B cell (primary cell): ENCODE results near the gene SIGLEC8. TPM values are rescaled to one million over a fixed set of nuclear protein-coding genes. Genes with fewer than 3 reads are reported as not detected.
"Not testable (repeated sequence)": the region's sequence is repeated elsewhere in the genome, so short reads cannot be mapped to it uniquely, and the experiment has no call there.

Source experiments
- ATAC-seq: fragments of 200-7000 bp; cut with Tn5 transposase; one replicate; pipeline ENCODE4 v1.10.0; 2021; ENCODE audit warnings: low read depth, mild to moderate bottlenecking, moderate number of reproducible peaks, moderate library complexity
- CTCF ChIA-PET: fragments of 350-600 bp; sonication (Branson Sonifier 250); formaldehyde crosslinking; loops from one replicate; lab custom pipeline; 2021; ENCODE audit warnings: antibody characterized with exemption, inconsistent platforms; lab: Charles Lee
- POLR2A ChIA-PET: fragments of 350-600 bp; sonication (Branson Sonifier 250); formaldehyde crosslinking; loops from one replicate; lab custom pipeline; 2021; ENCODE audit warnings: antibody characterized with exemption; lab: Charles Lee
- DNase-seq: peaks from one replicate; pipeline ENCODE4 v3.0.0; 2013
- H2AFZ ChIP-seq: 2 replicates; pipeline ENCODE4 v1.6.1; 2012; ENCODE audit warnings: mild to moderate bottlenecking, low read depth, low read length; ENCODE audit not compliant: insufficient read depth, poor library complexity, severe bottlenecking
- H3K27ac ChIP-seq, 2 donors: 1 replicate in 1 of 2; 2 replicates in 1 of 2; pipeline ENCODE4 v1.5.1; 2012 to 2013; ENCODE audit warnings: low read length in 2 of 2, mild to moderate bottlenecking in 2 of 2, moderate library complexity in 1 of 2
- H3K27me3 ChIP-seq, 4 experiments: fragments of 200-600 bp in 1 of 4; sonication (generic) in 1 of 4; replicated peaks in 1 of 4; 1 replicate in 2 of 4; 2 replicates in 2 of 4; pipeline versions ENCODE4 v1.6.1 to v1.7.0; 2013 to 2016; ENCODE audit warnings: low read length in 3 of 4, mild to moderate bottlenecking in 2 of 4, mixed read lengths in 1 of 4, moderate library complexity in 1 of 4; ENCODE audit not compliant: insufficient read depth in 4 of 4, control insufficient read depth in 3 of 4; ENCODE audit errors: control extremely low read depth in 1 of 4
- H3K36me3 ChIP-seq, 2 experiments: replicated peaks in 1 of 2; 1 replicate in 1 of 2; 2 replicates in 1 of 2; pipeline versions ENCODE4 v1.6.1 to v1.7.1; 2013; ENCODE audit warnings: low read length in 1 of 2; ENCODE audit not compliant: insufficient read depth in 2 of 2, control insufficient read depth in 1 of 2; ENCODE audit errors: control extremely low read depth in 1 of 2, extremely low read depth in 1 of 2
- H3K4me1 ChIP-seq, 2 donors: fragments of 200-600 bp in 1 of 2; sonication (generic) in 1 of 2; 1 replicate in 1 of 2; 2 replicates in 1 of 2; pipeline versions ENCODE4 v1.5.1 to v1.6.1; 2013 to 2017; ENCODE audit warnings: low read length in 2 of 2; ENCODE audit not compliant: control insufficient read depth in 2 of 2, insufficient read depth in 2 of 2
- H3K4me2 ChIP-seq: replicated peaks from 2 replicates; pipeline ENCODE3; 2012; ENCODE audit warnings: mild to moderate bottlenecking, low read depth, low read length; ENCODE audit not compliant: poor library complexity, severe bottlenecking
- H3K4me3 ChIP-seq, 5 experiments: fragments of 200-600 bp in 1 of 5; sonication (generic) in 1 of 5; 1 replicate in 3 of 5; 2 replicates in 2 of 5; pipeline versions ENCODE4 v1.5.1 to v1.7.0; 2011 to 2016; ENCODE audit warnings: low read length in 4 of 5, mild to moderate bottlenecking in 4 of 5, low read depth in 2 of 5, control low read depth in 1 of 5, moderate library complexity in 1 of 5; ENCODE audit not compliant: insufficient read depth in 1 of 5; ENCODE audit errors: control extremely low read depth in 1 of 5, extremely low read depth in 1 of 5
- H3K79me2 ChIP-seq: fragments of 200-600 bp; sonication (generic); one replicate; pipeline ENCODE4 v1.6.0; 2016; ENCODE audit warnings: low read length; ENCODE audit not compliant: control insufficient read depth, insufficient read depth
- H3K9ac ChIP-seq: fragments of 200-600 bp; sonication (generic); 2 replicates; pipeline ENCODE4 v1.6.1; 2017; ENCODE audit warnings: mild to moderate bottlenecking, low read length, moderate library complexity
- H3K9me3 ChIP-seq, 3 donors: one replicate each; pipeline versions ENCODE4 v1.6.1 to v1.7.1; 2013; ENCODE audit warnings: low read length in 2 of 3; ENCODE audit not compliant: control insufficient read depth in 2 of 3, insufficient read depth in 1 of 3; ENCODE audit errors: control extremely low read depth in 1 of 3
- H4K20me1 ChIP-seq: 2 replicates; pipeline ENCODE4 v1.6.0; 2012; ENCODE audit warnings: mild to moderate bottlenecking, low read length; ENCODE audit not compliant: insufficient read depth, control insufficient read depth, poor library complexity, severe bottlenecking
- H3K27ac Mint-ChIP-seq: one replicate; pipeline ENCODE4 v1.8.0; 2021; ENCODE audit warnings: mixed read lengths
- H3K27me3 Mint-ChIP-seq: one replicate; pipeline ENCODE4 v1.8.0; 2021; ENCODE audit warnings: mixed read lengths
- H3K4me1 Mint-ChIP-seq: one replicate; pipeline ENCODE4 v1.8.0; 2021; ENCODE audit warnings: mixed read lengths
- H3K4me3 Mint-ChIP-seq: one replicate; pipeline ENCODE4 v1.8.0; 2021; ENCODE audit warnings: mixed read lengths
- H3K9me3 Mint-ChIP-seq: one replicate; pipeline ENCODE4 v1.8.0; 2022; ENCODE audit warnings: mixed read lengths; ENCODE audit not compliant: insufficient read depth
- EZH2 ChIP-seq: IDR thresholded peaks from 2 replicates; pipeline ENCODE4 v1.6.1; 2012; ENCODE audit warnings: borderline replicate concordance, low read depth, mild to moderate bottlenecking, moderate library complexity, low read length; ENCODE audit not compliant: insufficient read depth, poor library complexity, severe bottlenecking
- WGBS: methylation state at CpG from one replicate; pipeline ENCODE4 v1.1.5; 2013; ENCODE audit warnings: missing lambda C conversion rate; ENCODE audit not compliant: insufficient coverage; 5-methylcytosine and 5-hydroxymethylcytosine counted together
- intact Hi-C: fragments of 100-400 bp; cut with micrococcal nuclease; formaldehyde crosslinking; loops from one replicate; pipeline ENCODE4 v1.10.0; 2022
- polyA plus RNA-seq: library from polyadenylated mRNA; depleted of rRNA; stranded (reverse); fragments of >200 nt; gene quantifications from 2 replicates; pipeline ENCODE4 v1.2.3, GENCODE V29; 2012
- total RNA-seq, 2 donors: library from RNA; stranded (reverse); fragments of 120-200 nt in 1 of 2; gene quantifications; 1 replicate in 1 of 2; 2 replicates in 1 of 2; pipeline versions ENCODE4 v1.2.3 to v1.2.4, GENCODE V29; 2013 to 2022
- TF ChIP-seq, protein P1 (sequence below): fragments of 200-600 bp; IDR thresholded peaks from one replicate; pipeline ENCODE4 v1.8.0; 2022; ENCODE audit warnings: antibody characterized with exemption, mild to moderate bottlenecking

The SIGLEC8 gene
- total and polyA plus RNA-seq, 2 donors (not counting 1 experiment from before 2014, with no cell fraction given), result not detected

DNA sequence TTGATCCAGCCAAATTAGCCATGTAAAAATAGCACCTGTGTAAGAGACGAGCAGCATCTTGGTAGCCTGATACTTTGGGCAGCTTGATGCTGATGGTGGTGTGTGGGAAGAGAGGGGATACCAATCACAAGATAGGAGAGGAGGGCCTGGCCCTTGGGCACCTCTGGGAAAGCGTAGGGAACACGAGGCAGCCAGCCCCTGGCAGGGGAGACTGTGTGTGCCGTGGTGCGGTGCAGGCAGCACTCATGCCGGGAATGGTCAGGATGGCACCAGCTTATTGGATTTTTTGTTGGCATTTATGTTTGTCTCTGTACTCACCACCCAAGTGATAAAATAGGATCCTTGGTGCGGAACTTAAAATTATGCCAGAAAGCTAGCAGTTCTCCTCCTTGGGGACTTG is 10.2 kb downstream of the SIGLEC8 start:
- Mint-ChIP-seq H3K4me1 (peaks cover 6% of the 10 kb centered on the region), H3K9me3 (no peaks in the 10 kb centered on the region), H3K27ac (no peak overlapping the region), H3K4me3 (no peak overlapping the region), H3K27me3 (peaks cover 47% of the 10 kb centered on the region)
- Histone ChIP-seq H3K36me3 (no peaks in the 10 kb centered on the region), H3K9ac (no peak overlapping the region), H3K79me2 (no peaks in the 10 kb centered on the region), H2AFZ (no peak overlapping the region), H3K27me3 (peaks cover 0 to 30% (median 8%) of the 10 kb centered on the region in 4 experiments), H4K20me1 (no peaks in the 10 kb centered on the region), H3K9me3 (peaks cover 0 to 16% (median 0%) of the 10 kb centered on the region in 3 donors), H3K27ac (no peak overlapping the region), H3K4me3 (no peak overlapping the region), H3K4me2 (no peak overlapping the region), H3K4me1 (peaks cover 0 to 5% of the 10 kb centered on the region in 2 donors)
- DNase-seq, result no peak
- intact Hi-C loops, result no loop called here
- 87% methylated on average over 6 of the region's 7 CpGs for WGBS
- ChIA-PET POLR2A (no interaction called here), CTCF (interaction anchor here (0.7 to 1.9 kb wide), 5 partner anchors 23 to 213 kb away, joined by 3 to 4 read pairs (median 3); no protein-coding TSS in a partner anchor)
- ATAC-seq, result no peak
- TF ChIP-seq, protein P1, sequence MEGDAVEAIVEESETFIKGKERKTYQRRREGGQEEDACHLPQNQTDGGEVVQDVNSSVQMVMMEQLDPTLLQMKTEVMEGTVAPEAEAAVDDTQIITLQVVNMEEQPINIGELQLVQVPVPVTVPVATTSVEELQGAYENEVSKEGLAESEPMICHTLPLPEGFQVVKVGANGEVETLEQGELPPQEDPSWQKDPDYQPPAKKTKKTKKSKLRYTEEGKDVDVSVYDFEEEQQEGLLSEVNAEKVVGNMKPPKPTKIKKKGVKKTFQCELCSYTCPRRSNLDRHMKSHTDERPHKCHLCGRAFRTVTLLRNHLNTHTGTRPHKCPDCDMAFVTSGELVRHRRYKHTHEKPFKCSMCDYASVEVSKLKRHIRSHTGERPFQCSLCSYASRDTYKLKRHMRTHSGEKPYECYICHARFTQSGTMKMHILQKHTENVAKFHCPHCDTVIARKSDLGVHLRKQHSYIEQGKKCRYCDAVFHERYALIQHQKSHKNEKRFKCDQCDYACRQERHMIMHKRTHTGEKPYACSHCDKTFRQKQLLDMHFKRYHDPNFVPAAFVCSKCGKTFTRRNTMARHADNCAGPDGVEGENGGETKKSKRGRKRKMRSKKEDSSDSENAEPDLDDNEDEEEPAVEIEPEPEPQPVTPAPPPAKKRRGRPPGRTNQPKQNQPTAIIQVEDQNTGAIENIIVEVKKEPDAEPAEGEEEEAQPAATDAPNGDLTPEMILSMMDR, result no peak
- TF ChIP-seq EZH2, result no peak

DNA sequence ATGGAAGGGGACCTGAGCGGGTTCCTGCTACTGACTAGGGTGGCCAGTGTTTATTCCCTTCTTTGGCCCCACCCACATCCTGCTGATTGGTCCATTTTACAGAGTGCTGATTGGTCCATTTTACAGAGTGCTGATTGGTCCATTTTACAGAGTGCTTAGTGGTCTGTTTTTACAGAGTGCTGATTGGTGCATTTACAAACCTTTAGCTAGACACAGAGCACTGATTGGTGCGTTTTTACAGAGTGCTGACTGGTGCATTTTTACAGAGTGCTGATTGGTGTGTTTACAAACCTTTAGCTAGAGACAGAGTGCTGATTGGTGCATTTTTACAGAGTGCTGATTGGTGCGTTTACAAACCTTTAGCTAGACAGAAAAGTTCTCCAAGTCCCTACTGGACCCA is 10.7 kb downstream of the SIGLEC8 start:
- H3K9ac ChIP-seq, H3K4me2 ChIP-seq, H3K4me1 Mint-ChIP-seq, H3K36me3 ChIP-seq, H3K4me1 ChIP-seq, H2AFZ ChIP-seq, POLR2A ChIA-PET, ATAC-seq, H4K20me1 ChIP-seq, DNase-seq, H3K9me3 Mint-ChIP-seq, H3K79me2 ChIP-seq, intact Hi-C loops, H3K27ac Mint-ChIP-seq, H3K4me3 Mint-ChIP-seq, H3K27ac ChIP-seq, H3K4me3 ChIP-seq: not testable (repeated sequence)
- H3K27me3 ChIP-seq, result peaks cover 0 to 30% (median 9%) of the 10 kb centered on the region in 4 experiments
- CTCF ChIA-PET, result interaction anchor here (0.8 to 1.9 kb wide), 3 partner anchors 9 to 40 kb away, joined by 3 to 4 read pairs (median 3); no protein-coding TSS in a partner anchor
- WGBS, result 88% methylated on average over 3 of the region's 3 CpGs
- H3K27me3 Mint-ChIP-seq, result peaks cover 47% of the 10 kb centered on the region
- H3K9me3 ChIP-seq, result peaks cover 0 to 16% (median 0%) of the 10 kb centered on the region in 3 donors
